T47D (cell line): ENCODE measurements around the gene GSKIP.
"Not testable (repeated sequence)": the region's sequence is repeated elsewhere in the genome, so short reads cannot be mapped to it uniquely, and the experiment has no call there.

Source experiments
- DNase-seq, 2 experiments: peaks; one replicate each; pipeline versions ENCODE4 v3.0.0 to v3.0.0-alpha.2; 2011 to 2012; ENCODE audit warnings: low read depth in 1 of 2, low spot score in 1 of 2
- JUND ChIP-seq: IDR thresholded peaks from 2 replicates; pipeline ENCODE4 v1.6.1; 2012; ENCODE audit warnings: low read depth
- in situ Hi-C: cut with HindIII; loops from 2 replicates; pipeline ENCODE4 v1.10.0; 2016; ENCODE audit warnings: low sequenced_read_pairs, low pct_unique_long_range_greater_than_20kb

GSKIP gene, protein sequence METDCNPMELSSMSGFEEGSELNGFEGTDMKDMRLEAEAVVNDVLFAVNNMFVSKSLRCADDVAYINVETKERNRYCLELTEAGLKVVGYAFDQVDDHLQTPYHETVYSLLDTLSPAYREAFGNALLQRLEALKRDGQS

DNA sequence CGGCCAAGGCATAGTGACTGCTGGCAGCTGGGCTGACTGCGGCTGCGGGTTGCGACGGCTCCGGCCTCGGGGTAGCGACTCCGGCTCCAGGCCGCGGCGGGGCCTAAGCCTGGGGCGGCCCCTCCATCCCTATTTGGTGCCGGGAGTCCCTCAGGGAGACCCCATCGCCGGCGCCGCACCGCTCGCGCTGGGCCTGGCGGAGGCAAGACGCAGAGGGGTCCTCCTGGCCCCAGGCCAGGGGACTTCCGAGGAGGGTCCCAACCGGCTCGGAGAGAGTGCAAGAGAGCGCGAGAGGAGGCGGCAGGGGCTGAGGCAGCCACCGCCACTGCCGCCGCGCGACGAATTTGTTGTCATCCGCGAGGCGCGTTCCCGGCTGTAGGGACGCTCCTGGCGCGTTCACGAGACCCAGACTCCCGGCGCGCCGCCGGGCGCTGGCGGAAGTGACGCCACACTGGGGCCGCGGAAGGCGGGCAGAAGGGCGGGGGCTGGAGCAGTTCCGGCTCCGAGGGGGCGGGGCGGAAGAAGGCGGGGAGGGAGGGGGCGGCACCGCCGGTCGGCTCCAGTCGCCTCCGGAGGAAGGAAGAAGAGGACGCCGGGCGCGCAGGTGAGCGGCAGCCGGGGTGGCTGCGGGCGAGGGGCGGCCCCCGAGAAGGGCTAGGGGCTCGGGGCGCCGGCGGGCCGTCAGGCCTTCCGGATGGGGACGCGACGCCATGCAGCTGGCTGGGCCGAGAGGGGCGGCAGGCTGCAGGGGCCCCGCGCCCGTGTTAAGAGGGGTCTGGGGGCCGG lies at the start of gene GSKIP, which contains the start of gene ATG2B:
Gene GSKIP (plus strand): TSS at position 562 of the 786 bp plus-strand sequence. CDS start 18,722 bp downstream, outside the sequence.
Gene ATG2B (minus strand): TSS at position 377 of the 786 bp plus-strand sequence. CDS start 365 bp downstream, at position 12.
- DNase-seq = peak; percentile 89 to 97
- in situ Hi-C loops = no loop called here
- TF ChIP-seq JUND = no peak

GRCh38 chr14:96316087-96316486 lies 47.2 kb upstream of the GSKIP start:
- TF ChIP-seq JUND = no peak
- DNase-seq = no peak
- in situ Hi-C loops = no loop called here

GRCh38 chr14:96318836-96319235 lies 44.5 kb upstream of the GSKIP start:
- DNase-seq = no peak
- in situ Hi-C loops = no loop called here
- TF ChIP-seq JUND = no peak

DNA sequence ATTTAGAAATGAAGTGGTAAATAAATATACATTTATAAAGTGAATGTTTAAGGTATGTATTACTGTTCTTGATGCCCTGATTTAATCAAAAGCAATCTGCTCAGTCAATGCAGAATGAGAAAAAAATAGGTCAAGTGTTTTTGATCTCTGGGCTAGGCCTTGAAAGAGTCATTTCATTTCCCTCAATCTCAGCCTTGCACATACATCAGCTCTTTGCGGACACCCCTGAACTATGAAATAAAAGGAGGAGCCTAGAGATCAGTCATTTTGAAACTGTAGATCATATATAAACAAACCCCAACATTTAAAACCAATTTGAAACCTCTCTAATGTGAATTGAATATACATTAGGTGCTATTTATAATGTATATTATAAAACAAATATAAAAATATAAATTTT lies 42.7 kb upstream of the GSKIP start:
- no peak for DNase-seq
- in situ Hi-C loops = no loop called here
- TF ChIP-seq JUND = no peak

DNA sequence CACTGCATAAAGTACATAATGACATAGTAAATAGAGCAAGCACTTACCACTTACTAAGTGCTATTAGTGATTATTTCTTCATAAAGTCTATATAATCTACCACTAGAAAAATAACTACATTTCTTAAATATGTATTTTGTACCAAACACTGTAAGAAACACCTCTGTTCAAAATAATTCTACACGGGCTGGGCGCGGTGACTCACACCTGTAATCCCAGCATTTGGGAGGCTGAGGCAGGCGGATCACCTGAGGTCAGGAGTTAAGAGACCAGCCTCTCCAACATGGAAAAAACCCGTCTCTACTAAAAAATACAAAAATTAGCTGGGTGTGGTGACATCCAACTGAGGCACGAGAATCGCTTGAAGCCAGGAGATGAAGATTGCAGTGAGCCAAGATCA lies 39.1 kb upstream of the GSKIP start:
- TF ChIP-seq JUND = no peak
- in situ Hi-C loops = no loop called here
- DNase-seq = no peak

DNA sequence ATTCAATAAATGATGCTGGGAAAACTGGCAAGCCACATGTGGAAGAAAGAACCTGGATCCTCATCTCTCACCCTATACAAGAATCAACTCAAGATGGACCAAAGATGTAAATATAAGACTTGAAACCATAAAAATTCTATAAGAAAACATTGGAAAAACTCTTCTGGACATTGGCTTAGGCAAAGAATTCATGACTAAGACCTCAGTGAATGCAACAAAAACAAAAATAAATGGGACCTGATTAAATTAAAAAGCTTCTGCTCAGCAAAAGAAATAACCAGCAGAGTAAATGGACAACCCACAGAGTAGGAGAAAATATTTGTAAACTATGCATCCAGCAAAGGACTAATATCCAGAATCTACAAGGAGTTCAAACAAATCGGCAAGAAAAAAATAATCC lies 24.8 kb upstream of the GSKIP start:
- no peak for DNase-seq
- in situ Hi-C loops = no loop called here
- no peak for TF ChIP-seq JUND

GRCh38 chr14:96341323-96341722 lies 22.0 kb upstream of the GSKIP start:
- TF ChIP-seq JUND = no peak
- in situ Hi-C loops = no loop called here
- DNase-seq = no peak

DNA sequence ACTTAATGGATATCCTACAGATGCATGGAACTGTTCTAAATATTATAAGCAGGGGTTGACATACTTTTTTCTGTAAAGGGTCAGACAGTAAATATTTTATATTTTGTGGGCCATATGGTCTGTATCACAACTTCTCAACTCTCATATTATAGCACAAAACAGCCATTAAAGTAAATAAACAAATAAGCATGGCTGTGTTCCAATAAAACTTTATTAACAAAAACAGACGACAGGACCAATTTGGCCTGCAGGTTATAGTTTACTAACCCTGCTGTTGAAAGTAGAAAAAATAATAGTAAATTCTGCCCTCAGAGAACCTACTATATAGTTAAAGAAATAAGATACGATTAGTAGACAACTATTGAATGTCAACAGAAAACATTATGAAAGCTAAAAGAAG lies 17.7 kb upstream of the GSKIP start:
- in situ Hi-C loops = no loop called here
- no peak for TF ChIP-seq JUND
- no peak for DNase-seq

GRCh38 chr14:96347957-96348356 lies 15.4 kb upstream of the GSKIP start:
- DNase-seq, in situ Hi-C loops: not testable (repeated sequence)

GRCh38 chr14:96349286-96350075 lies 13.8 kb upstream of the GSKIP start:
- no peak for TF ChIP-seq JUND
- in situ Hi-C loops = no loop called here
- DNase-seq = no peak

- in situ Hi-C loops = no loop called here
- DNase-seq = no peak
- no peak for TF ChIP-seq JUND
Observed at GRCh38 chr14:96351986-96352385, 11.3 kb upstream of the GSKIP start.

DNA sequence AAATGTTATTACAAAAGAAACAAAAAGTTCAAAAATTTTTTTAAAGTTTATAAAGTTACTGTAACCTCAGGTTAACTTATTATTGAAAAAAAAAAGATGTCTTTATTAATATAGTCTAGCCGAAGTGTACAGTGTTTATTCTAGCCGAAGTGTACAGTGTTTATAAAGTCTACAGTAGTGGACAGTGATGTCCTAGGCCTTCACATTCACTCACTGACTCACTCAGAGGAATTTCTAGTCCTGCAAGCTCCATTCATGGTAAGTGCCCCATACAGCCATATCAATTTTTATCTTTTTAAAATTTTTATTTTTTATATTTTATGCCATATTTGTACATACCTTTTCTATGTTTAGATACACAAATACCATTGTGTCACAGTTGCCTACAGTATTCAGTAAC lies 10.6 kb upstream of the GSKIP start:
- no peak for DNase-seq
- no peak for TF ChIP-seq JUND
- in situ Hi-C loops = no loop called here

DNA sequence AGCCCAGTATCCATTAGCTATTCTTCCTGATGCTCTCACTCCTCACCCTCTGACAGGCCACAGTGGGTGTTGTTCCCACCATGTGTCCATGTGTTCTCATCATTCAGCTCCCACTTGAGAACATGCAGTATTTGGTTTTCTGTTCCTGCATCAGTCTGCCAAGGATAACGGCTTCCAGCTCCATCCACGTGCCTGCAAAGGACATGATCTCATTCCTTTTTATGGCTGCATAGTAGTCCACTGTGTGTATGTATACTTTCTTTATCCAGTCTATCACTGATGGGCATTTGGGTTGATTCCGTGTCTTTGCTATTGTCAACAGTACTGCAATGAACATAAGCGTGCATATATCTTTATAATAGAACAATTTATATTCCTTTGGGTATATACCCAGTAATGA lies 9.1 kb upstream of the GSKIP start:
- no peak for DNase-seq
- in situ Hi-C loops = no loop called here
- TF ChIP-seq JUND = no peak
